Measurements from ENCODE around the gene TP73.

The TP73 gene

GRCh38 chr1:3705341-3705950, 53.1 kb downstream of the TP73 start (continued):
- no peak for TF ChIP-seq CSDC2 (CRISPR knock-in tag; IDR thresholded peaks at IDR 0.05)

GRCh38 chr1:3706651-3707297, 54.5 kb downstream of the TP73 start:
- TF ChIP-seq GLIS3 (CRISPR knock-in tag; IDR thresholded peaks at IDR 0.05) (no peak), PPARA (CRISPR knock-in tag; IDR thresholded peaks at IDR 0.05; ENCODE audit: borderline replicate concordance) (no peak), ISL1 (CRISPR knock-in tag; IDR thresholded peaks at IDR 0.05) (no peak), SNAI2 (CRISPR knock-in tag; IDR thresholded peaks at IDR 0.05) (no peak), OSR1 (CRISPR knock-in tag; IDR thresholded peaks at IDR 0.05) (no peak), TSHZ2 (CRISPR knock-in tag; IDR thresholded peaks at IDR 0.05) (no peak), ESRRG (CRISPR knock-in tag; IDR thresholded peaks at IDR 0.05) (no peak), CREB5 (CRISPR knock-in tag; IDR thresholded peaks at IDR 0.05; ENCODE audit: low read depth) (no peak), ZFP30 (CRISPR knock-in tag; IDR thresholded peaks at IDR 0.05) (no peak), ZNF70 (CRISPR knock-in tag; IDR thresholded peaks at IDR 0.05) (no peak)
- no peak for ATAC-seq

- ATAC-seq, result no peak
- TF ChIP-seq OSR1 (CRISPR knock-in tag; IDR thresholded peaks at IDR 0.05) (no peak), PPARA (CRISPR knock-in tag; IDR thresholded peaks at IDR 0.05; ENCODE audit: borderline replicate concordance) (no peak), BACH2 (CRISPR knock-in tag; IDR thresholded peaks at IDR 0.05; ENCODE audit: borderline replicate concordance) (no peak), SNAI2 (CRISPR knock-in tag; IDR thresholded peaks at IDR 0.05) (no peak), TSHZ2 (CRISPR knock-in tag; IDR thresholded peaks at IDR 0.05) (no peak), CSRNP3 (CRISPR knock-in tag; IDR thresholded peaks at IDR 0.05) (no peak), ZNF565 (CRISPR knock-in tag; conservative IDR thresholded peaks at IDR 0.05; ENCODE audit: low read depth) (no peak), ZFP30 (CRISPR knock-in tag; IDR thresholded peaks at IDR 0.05) (no peak), RARB (CRISPR knock-in tag; IDR thresholded peaks at IDR 0.05) (no peak), POU6F1 (CRISPR knock-in tag; IDR thresholded peaks at IDR 0.05; ENCODE audit: borderline replicate concordance, low read depth) (no peak), ZFP3 (CRISPR knock-in tag; IDR thresholded peaks at IDR 0.05) (no peak), ZNF70 (CRISPR knock-in tag; IDR thresholded peaks at IDR 0.05) (no peak), TOX (CRISPR knock-in tag; IDR thresholded peaks at IDR 0.05; ENCODE audit: borderline replicate concordance) (no peak), ISL1 (CRISPR knock-in tag; IDR thresholded peaks at IDR 0.05) (no peak)
Measured at GRCh38 chr1:3707298-3707938, 55.1 kb downstream of the TP73 start.

Measured in SK-N-SH treated with all-trans-retinoic acid at 6 μM for 48 hours (cell line).